ENCODE results near the gene ABCD4. TPM values are rescaled to one million over a fixed set of nuclear protein-coding genes. Genes with fewer than 3 reads are reported as not detected.

Gene ABCD4
- total RNA-seq, 1 experiment from 2014 or later, result 45.3 TPM

GRCh38 chr14:74348241-74348734 lies 45.6 kb upstream of the ABCD4 start, which contains the start of gene VRTN (continued):
- TF ChIP-seq POLR2AphosphoS5 (IDR thresholded peaks at IDR 0.05; ENCODE audit: low read depth, low read length) (no peak), SIN3A (IDR thresholded peaks at IDR 0.05; ENCODE audit: low read depth) (no peak), CEBPB (IDR thresholded peaks at IDR 0.05; ENCODE audit: low read depth) (no peak), MAX (IDR thresholded peaks at IDR 0.05) (no peak), ZNF274 (IDR thresholded peaks at IDR 0.05; ENCODE audit: low read depth, low read length) (no peak), EZH2 (IDR thresholded peaks at IDR 0.05) (no peak)
- TF ChIP-seq, protein P1, sequence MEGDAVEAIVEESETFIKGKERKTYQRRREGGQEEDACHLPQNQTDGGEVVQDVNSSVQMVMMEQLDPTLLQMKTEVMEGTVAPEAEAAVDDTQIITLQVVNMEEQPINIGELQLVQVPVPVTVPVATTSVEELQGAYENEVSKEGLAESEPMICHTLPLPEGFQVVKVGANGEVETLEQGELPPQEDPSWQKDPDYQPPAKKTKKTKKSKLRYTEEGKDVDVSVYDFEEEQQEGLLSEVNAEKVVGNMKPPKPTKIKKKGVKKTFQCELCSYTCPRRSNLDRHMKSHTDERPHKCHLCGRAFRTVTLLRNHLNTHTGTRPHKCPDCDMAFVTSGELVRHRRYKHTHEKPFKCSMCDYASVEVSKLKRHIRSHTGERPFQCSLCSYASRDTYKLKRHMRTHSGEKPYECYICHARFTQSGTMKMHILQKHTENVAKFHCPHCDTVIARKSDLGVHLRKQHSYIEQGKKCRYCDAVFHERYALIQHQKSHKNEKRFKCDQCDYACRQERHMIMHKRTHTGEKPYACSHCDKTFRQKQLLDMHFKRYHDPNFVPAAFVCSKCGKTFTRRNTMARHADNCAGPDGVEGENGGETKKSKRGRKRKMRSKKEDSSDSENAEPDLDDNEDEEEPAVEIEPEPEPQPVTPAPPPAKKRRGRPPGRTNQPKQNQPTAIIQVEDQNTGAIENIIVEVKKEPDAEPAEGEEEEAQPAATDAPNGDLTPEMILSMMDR (IDR thresholded peaks at IDR 0.05 in 2 of 3, conservative IDR thresholded peaks at IDR 0.05 in 1 of 3; ENCODE audit: borderline replicate concordance in 1 of 3, insufficient read depth in 1 of 3, low read depth in 2 of 3, low read length in 2 of 3), result no peak

GRCh38 chr14:74347795-74348100 lies 45.0 kb upstream of the ABCD4 start:
- H3K9me2 ChIP-seq (ENCODE audit: insufficient read depth), result no peaks in the 10 kb centered on the region
- no peaks in the 10 kb centered on the region for H3K4me1 ChIP-seq (ENCODE audit: control insufficient read depth in 1 of 2, insufficient read depth in 2 of 2, low read length in 2 of 2)
- RAD21 ChIA-PET (ENCODE audit: low non-redundant PET in 1 of 2, low total read pairs in 2 of 2, uncharacterized antibody in 2 of 2, unreplicated experiment in 2 of 2), result no interaction called here
- no peak for DNase-seq (ENCODE audit: low read depth, low spot score)
- no peak for TF ChIP-seq RAD21 (IDR thresholded peaks at IDR 0.05; ENCODE audit: low read depth)
- TF ChIP-seq JUND (IDR thresholded peaks at IDR 0.05), result no peak
- TF ChIP-seq SRF (IDR thresholded peaks at IDR 0.05; ENCODE audit: low read depth), result no peak
- no peak for TF ChIP-seq CBX3 (IDR thresholded peaks at IDR 0.05; ENCODE audit: low read depth)
- no peak for TF ChIP-seq ZFX (IDR thresholded peaks at IDR 0.05)
- no peak for TF ChIP-seq MAX (IDR thresholded peaks at IDR 0.05)
- TF ChIP-seq ELF1 (IDR thresholded peaks at IDR 0.05; ENCODE audit: borderline replicate concordance, low read depth), result no peak
- TF ChIP-seq CEBPB (IDR thresholded peaks at IDR 0.05; ENCODE audit: low read depth), result no peak
- TF ChIP-seq TCF7L2 (IDR thresholded peaks at IDR 0.05; ENCODE audit: borderline replicate concordance, extremely low read depth, insufficient read depth, insufficient read length), result no peak
- TF ChIP-seq EZH2phosphoT487 (IDR thresholded peaks at IDR 0.05; ENCODE audit: borderline replicate concordance), result no peak
- TF ChIP-seq SIN3A (IDR thresholded peaks at IDR 0.05; ENCODE audit: low read depth), result no peak
- no peak overlapping the region for H3K4me3 ChIP-seq (replicated peaks in 1 of 2; ENCODE audit: low read depth in 1 of 2, low read length in 2 of 2)
- no peaks in the 10 kb centered on the region for H4K20me1 ChIP-seq (ENCODE audit: insufficient read depth)
- no peak overlapping the region for H3K4me2 ChIP-seq (ENCODE audit: low read length)
- H3K27ac ChIP-seq (ENCODE audit: low read depth, low read length), result no peak overlapping the region
- CTCF ChIA-PET, result no interaction called here
- no TSS peak for BruUV-seq (replicated peaks)
- H3K36me3 ChIP-seq (ENCODE audit: control insufficient read depth in 1 of 2, insufficient read depth in 2 of 2, low read length in 2 of 2), result no peaks in the 10 kb centered on the region
- H2AFZ ChIP-seq (ENCODE audit: low read depth, low read length, poor library complexity, severe bottlenecking), result no peak overlapping the region
- POLR2A ChIA-PET, result no interaction called here
- intact Hi-C loops (cut with micrococcal nuclease), result no loop called here
- H3K79me2 ChIP-seq (ENCODE audit: insufficient read depth, low read length), result no peaks in the 10 kb centered on the region
- H3K9ac ChIP-seq (ENCODE audit: low read length), result no peak overlapping the region
- no peaks in the 10 kb centered on the region for H3K27me3 ChIP-seq (ENCODE audit: insufficient read depth, low read length)
- no peaks in the 10 kb centered on the region for H3K9me3 ChIP-seq (ENCODE audit: control insufficient read depth in 1 of 2, insufficient read depth in 1 of 2, low read depth in 1 of 2, low read length in 2 of 2)
- no peak for ATAC-seq
